HL-60 (cell line): Measurements from ENCODE around the gene EHF.

Source experiments
- DNase-seq, 2 experiments: peaks; one replicate each; pipeline ENCODE4 v3.0.0-alpha.2; 2010 to 2020; ENCODE audit warnings: low read depth in 1 of 2, low spot score in 1 of 2
- H3K27ac ChIP-seq: fragments of 250-450 bp; sonication (Bioruptor Pico); replicated peaks from 2 replicates; pipeline ENCODE4 v1.5.1; 2020; ENCODE audit warnings: mild to moderate bottlenecking, moderate library complexity
- H3K27me3 ChIP-seq: fragments of 250-450 bp; sonication (Bioruptor Pico); 2 replicates; pipeline ENCODE4 v1.5.1; 2021; ENCODE audit warnings: mild to moderate bottlenecking, moderate library complexity; ENCODE audit not compliant: insufficient read depth, poor library complexity, severe bottlenecking
- H3K4me3 ChIP-seq: replicated peaks from 2 replicates; pipeline ENCODE4 v1.5.1; 2011; ENCODE audit warnings: mild to moderate bottlenecking, control low read depth, low read length; ENCODE audit not compliant: insufficient read depth
- GABPA ChIP-seq: IDR thresholded peaks from 2 replicates; pipeline ENCODE4 v1.6.1; 2012; ENCODE audit warnings: low read depth
- POLR2AphosphoS5 ChIP-seq: IDR thresholded peaks from 2 replicates; pipeline ENCODE4 v1.6.1; 2012; ENCODE audit warnings: low read depth
- SPI1 ChIP-seq: IDR thresholded peaks from 2 replicates; pipeline ENCODE4 v1.6.1; 2012; ENCODE audit warnings: low read depth, mild to moderate bottlenecking, borderline replicate concordance
- TF ChIP-seq, protein P1 (sequence below): IDR thresholded peaks from 2 replicates; pipeline ENCODE4 v1.6.1; 2012; ENCODE audit warnings: low read depth; ENCODE audit not compliant: insufficient replicate concordance
- TF ChIP-seq, protein P2 (sequence below): IDR thresholded peaks from one replicate; pipeline ENCODE4 v1.5.1; 2011; ENCODE audit warnings: low read length, control low read depth, inconsistent platforms; ENCODE audit not compliant: insufficient read depth

Gene EHF

DNA sequence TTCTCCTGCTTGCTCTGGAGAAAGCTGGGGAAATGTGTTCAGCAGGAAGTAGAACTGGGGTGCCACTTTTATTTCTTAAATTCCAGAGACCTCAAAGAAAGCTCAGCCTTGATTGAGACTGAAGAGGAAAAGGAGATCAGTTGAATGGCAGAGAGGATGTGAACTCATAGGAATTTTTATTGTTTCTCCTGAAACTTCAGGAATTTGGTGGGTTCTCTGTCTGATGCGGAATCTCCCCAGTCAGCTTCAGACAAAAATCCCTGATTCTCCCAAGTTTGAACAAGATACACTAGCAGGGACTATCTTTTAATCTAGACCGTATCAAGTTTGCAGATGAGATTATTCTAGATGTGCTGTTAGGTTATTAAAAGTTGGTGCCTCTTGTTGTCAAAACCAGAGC, 23.0 kb downstream of the EHF start:
- H3K4me3 ChIP-seq = no peak overlapping the region
- H3K27me3 ChIP-seq = no peaks in the 10 kb centered on the region
- no peak overlapping the region for H3K27ac ChIP-seq
- no peak for DNase-seq
- TF ChIP-seq, protein P1, sequence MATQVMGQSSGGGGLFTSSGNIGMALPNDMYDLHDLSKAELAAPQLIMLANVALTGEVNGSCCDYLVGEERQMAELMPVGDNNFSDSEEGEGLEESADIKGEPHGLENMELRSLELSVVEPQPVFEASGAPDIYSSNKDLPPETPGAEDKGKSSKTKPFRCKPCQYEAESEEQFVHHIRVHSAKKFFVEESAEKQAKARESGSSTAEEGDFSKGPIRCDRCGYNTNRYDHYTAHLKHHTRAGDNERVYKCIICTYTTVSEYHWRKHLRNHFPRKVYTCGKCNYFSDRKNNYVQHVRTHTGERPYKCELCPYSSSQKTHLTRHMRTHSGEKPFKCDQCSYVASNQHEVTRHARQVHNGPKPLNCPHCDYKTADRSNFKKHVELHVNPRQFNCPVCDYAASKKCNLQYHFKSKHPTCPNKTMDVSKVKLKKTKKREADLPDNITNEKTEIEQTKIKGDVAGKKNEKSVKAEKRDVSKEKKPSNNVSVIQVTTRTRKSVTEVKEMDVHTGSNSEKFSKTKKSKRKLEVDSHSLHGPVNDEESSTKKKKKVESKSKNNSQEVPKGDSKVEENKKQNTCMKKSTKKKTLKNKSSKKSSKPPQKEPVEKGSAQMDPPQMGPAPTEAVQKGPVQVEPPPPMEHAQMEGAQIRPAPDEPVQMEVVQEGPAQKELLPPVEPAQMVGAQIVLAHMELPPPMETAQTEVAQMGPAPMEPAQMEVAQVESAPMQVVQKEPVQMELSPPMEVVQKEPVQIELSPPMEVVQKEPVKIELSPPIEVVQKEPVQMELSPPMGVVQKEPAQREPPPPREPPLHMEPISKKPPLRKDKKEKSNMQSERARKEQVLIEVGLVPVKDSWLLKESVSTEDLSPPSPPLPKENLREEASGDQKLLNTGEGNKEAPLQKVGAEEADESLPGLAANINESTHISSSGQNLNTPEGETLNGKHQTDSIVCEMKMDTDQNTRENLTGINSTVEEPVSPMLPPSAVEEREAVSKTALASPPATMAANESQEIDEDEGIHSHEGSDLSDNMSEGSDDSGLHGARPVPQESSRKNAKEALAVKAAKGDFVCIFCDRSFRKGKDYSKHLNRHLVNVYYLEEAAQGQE = no peak
- TF ChIP-seq, protein P2, sequence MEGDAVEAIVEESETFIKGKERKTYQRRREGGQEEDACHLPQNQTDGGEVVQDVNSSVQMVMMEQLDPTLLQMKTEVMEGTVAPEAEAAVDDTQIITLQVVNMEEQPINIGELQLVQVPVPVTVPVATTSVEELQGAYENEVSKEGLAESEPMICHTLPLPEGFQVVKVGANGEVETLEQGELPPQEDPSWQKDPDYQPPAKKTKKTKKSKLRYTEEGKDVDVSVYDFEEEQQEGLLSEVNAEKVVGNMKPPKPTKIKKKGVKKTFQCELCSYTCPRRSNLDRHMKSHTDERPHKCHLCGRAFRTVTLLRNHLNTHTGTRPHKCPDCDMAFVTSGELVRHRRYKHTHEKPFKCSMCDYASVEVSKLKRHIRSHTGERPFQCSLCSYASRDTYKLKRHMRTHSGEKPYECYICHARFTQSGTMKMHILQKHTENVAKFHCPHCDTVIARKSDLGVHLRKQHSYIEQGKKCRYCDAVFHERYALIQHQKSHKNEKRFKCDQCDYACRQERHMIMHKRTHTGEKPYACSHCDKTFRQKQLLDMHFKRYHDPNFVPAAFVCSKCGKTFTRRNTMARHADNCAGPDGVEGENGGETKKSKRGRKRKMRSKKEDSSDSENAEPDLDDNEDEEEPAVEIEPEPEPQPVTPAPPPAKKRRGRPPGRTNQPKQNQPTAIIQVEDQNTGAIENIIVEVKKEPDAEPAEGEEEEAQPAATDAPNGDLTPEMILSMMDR = no peak
- TF ChIP-seq GABPA (no peak), POLR2AphosphoS5 (no peak), SPI1 (no peak)

GRCh38 chr11:34644669-34645406, 23.9 kb downstream of the EHF start:
- TF ChIP-seq, protein P2 = no peak
- TF ChIP-seq, protein P1 = no peak
- TF ChIP-seq POLR2AphosphoS5 = no peak
- TF ChIP-seq SPI1 = no peak
- TF ChIP-seq GABPA = no peak
- no peak overlapping the region for H3K27ac ChIP-seq
- DNase-seq = no peak
- no peak overlapping the region for H3K4me3 ChIP-seq
- no peaks in the 10 kb centered on the region for H3K27me3 ChIP-seq

GRCh38 chr11:34646431-34646830, 25.5 kb downstream of the EHF start:
- Histone ChIP-seq H3K4me3 (no peak overlapping the region), H3K27ac (no peak overlapping the region), H3K27me3 (no peaks in the 10 kb centered on the region)
- no peak for DNase-seq
- TF ChIP-seq POLR2AphosphoS5 = no peak
- TF ChIP-seq, protein P2 = no peak
- no peak for TF ChIP-seq GABPA
- TF ChIP-seq SPI1 = no peak
- TF ChIP-seq, protein P1 = no peak
